Kidney (tissue), 14 donors: Measurements from ENCODE around the gene UGGT2. TPM values are rescaled to one million over a fixed set of nuclear protein-coding genes. Genes with fewer than 3 reads are reported as not detected.

Experiments used
- DNase-seq, 5 donors: peaks; one replicate each; pipeline ENCODE4 v3.0.0-alpha.2; 2013 to 2020
- FAIRE-seq: peaks from 2 replicates; lab custom pipeline; 2012; peaks lifted over from hg19 to GRCh38; lab: Jason Lieb, UNC
- H3K27ac ChIP-seq, 2 donors: one replicate each; pipeline ENCODE4 v1.7.0; 2013; ENCODE audit warnings: low read depth in 2 of 2, low read length in 2 of 2, inconsistent platforms in 1 of 2
- H3K27me3 ChIP-seq: one replicate; pipeline ENCODE4 v1.7.1; 2013; ENCODE audit warnings: low read length, inconsistent platforms; ENCODE audit not compliant: control insufficient read depth, insufficient read depth
- H3K36me3 ChIP-seq, 3 donors: one replicate each; pipeline versions ENCODE4 v1.7.0 to v1.7.1; 2013; ENCODE audit warnings: low read length in 3 of 3, control low read depth in 1 of 3, inconsistent platforms in 1 of 3; ENCODE audit not compliant: insufficient read depth in 3 of 3, control insufficient read depth in 2 of 3
- H3K4me1 ChIP-seq, 3 donors: one replicate each; pipeline versions ENCODE4 v1.7.0 to v1.7.1; 2013; ENCODE audit warnings: low read length in 3 of 3, inconsistent platforms in 1 of 3, low read depth in 1 of 3; ENCODE audit not compliant: control insufficient read depth in 2 of 3, insufficient read depth in 2 of 3
- H3K4me3 ChIP-seq, 3 donors: one replicate each; pipeline versions ENCODE4 v1.7.0 to v1.8.1; 2013; ENCODE audit warnings: low read length in 3 of 3, control low read depth in 1 of 3, inconsistent platforms in 1 of 3
- H3K9ac ChIP-seq, 3 donors: one replicate each; pipeline versions ENCODE4 v1.7.0 to v1.7.1; 2013; ENCODE audit warnings: low read length in 3 of 3, control low read depth in 1 of 3, inconsistent platforms in 1 of 3
- H3K9me3 ChIP-seq, 3 donors: one replicate each; pipeline versions ENCODE4 v1.7.0 to v1.7.1; 2013; ENCODE audit warnings: low read length in 3 of 3, control low read depth in 1 of 3, inconsistent platforms in 1 of 3; ENCODE audit not compliant: control insufficient read depth in 2 of 3, insufficient read depth in 1 of 3
- intact Hi-C: fragments of 100-400 bp; cut with DNase I; formaldehyde crosslinking; loops from one replicate; pipeline ENCODE4 v1.11.1; 2022
- polyA plus RNA-seq: library from polyadenylated mRNA; stranded (reverse); fragments of 350-450 nt; fragmentation: Illumina TruSeq; extraction: RNeasy Lipid Tissue Mini Kit (QIAGEN cat#74804); gene quantifications from one replicate; pipeline ENCODE4 v1.2.3, GENCODE V29; 2014; ENCODE audit warnings: low read depth, low replicate concordance; ENCODE audit not compliant: insufficient read depth
- total RNA-seq: library from RNA; stranded (reverse); fragmentation: NEBNext Ultra II Directional; extraction: Animal tissue kit (Norgen Biotek cat#: 25700); gene quantifications from one replicate; pipeline ENCODE4 v1.2.1, GENCODE V29; 2021
- TF ChIP-seq, protein P1 (sequence below): IDR thresholded peaks from 3 replicates; pipeline ENCODE4 v1.5.1; 2012; ENCODE audit warnings: mild to moderate bottlenecking, moderate library complexity, borderline replicate concordance; ENCODE audit not compliant: insufficient read depth; ENCODE audit errors: extremely low read depth
- donor health status: control.
- donor health status: control.
- donor health status: control.
- donor health status: control.
- donor health status: control.
- donor health status: DM: yes; HTN: yes; CAD: no.
- donor health status: Normal renal cell carcinoma (clear cell type).

UGGT2 gene
- total and polyA plus RNA-seq, 2 donors from 2014 or later: 10.0 to 31.9 TPM

DNA sequence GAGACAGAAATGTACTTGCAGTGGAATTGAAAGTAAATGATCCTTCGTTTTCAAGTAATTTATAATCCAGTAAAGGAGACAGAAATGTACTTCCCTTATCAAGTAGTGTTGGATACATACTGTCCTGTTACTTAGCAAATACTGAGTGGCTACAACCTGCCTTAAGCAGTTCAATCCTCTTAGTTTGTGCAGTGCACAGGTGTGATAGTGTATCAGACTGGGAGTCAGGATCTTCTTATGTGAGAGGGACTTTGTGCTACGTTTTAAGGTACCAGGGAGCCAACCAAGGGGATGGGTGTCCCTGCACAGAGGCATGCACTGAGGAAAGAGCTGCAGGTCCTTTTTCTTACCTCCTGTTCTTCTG is 265.1 kb downstream of the UGGT2 start:
- peaks cover 0 to 15% (median 6%) of the 10 kb centered on the region in 3 donors for H3K36me3 ChIP-seq
- intact Hi-C loops: no loop called here
- no peaks in the 10 kb centered on the region for H3K4me1 ChIP-seq
- no peak for FAIRE-seq
- no peak overlapping the region for H3K9ac ChIP-seq
- no peak for DNase-seq
- no peaks in the 10 kb centered on the region for H3K27me3 ChIP-seq
- TF ChIP-seq, protein P1, sequence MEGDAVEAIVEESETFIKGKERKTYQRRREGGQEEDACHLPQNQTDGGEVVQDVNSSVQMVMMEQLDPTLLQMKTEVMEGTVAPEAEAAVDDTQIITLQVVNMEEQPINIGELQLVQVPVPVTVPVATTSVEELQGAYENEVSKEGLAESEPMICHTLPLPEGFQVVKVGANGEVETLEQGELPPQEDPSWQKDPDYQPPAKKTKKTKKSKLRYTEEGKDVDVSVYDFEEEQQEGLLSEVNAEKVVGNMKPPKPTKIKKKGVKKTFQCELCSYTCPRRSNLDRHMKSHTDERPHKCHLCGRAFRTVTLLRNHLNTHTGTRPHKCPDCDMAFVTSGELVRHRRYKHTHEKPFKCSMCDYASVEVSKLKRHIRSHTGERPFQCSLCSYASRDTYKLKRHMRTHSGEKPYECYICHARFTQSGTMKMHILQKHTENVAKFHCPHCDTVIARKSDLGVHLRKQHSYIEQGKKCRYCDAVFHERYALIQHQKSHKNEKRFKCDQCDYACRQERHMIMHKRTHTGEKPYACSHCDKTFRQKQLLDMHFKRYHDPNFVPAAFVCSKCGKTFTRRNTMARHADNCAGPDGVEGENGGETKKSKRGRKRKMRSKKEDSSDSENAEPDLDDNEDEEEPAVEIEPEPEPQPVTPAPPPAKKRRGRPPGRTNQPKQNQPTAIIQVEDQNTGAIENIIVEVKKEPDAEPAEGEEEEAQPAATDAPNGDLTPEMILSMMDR: no peak
- H3K9me3 ChIP-seq: peaks cover 0 to 4% (median 0%) of the 10 kb centered on the region in 3 donors
- H3K27ac ChIP-seq: no peak overlapping the region
- no peak overlapping the region for H3K4me3 ChIP-seq

DNA sequence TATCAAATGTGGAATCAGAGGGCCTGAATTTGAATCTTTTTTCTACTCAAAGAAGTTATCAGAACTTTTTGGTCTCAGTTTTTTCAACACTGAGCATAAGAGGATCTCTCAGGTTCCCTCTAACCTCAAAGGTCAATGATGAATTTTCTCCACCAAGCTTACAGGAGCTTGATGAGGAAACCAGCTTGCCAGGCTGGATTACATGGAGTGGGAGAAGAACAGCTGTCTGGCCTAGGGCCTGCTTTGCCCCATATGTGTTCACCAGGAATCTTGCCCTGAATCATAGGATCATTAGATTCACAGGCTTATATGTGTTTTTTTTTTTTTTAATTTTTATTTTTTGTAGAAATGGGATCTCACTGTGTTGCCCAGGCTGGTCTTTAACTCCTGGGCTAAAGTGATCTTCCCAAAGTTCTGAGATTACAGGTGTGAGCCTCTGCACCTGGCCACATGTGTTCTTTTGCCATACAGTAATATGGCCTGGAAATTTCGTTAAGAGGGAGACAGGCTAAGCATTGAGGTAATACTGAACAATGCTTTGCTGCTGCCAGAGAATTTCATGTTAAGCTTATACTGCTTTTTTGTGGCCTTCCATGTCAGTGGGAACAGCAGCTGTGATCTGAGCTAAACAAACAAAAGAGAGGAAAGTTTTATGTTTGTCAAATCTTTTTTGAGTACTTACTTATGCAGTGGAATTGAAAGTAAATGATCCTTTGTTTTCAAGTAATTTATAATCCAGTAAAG is 265.7 kb downstream of the UGGT2 start:
- no peak overlapping the region for H3K9ac ChIP-seq
- no peaks in the 10 kb centered on the region for H3K27me3 ChIP-seq
- peaks cover 0 to 4% (median 0%) of the 10 kb centered on the region in 3 donors for H3K9me3 ChIP-seq
- no peak overlapping the region for H3K27ac ChIP-seq
- intact Hi-C loops: no loop called here
- H3K36me3 ChIP-seq: peaks cover 0 to 11% (median 6%) of the 10 kb centered on the region in 3 donors
- no peaks in the 10 kb centered on the region for H3K4me1 ChIP-seq
- DNase-seq: peak in 1 of 5 donors; percentile 38
- no peak overlapping the region for H3K4me3 ChIP-seq
- TF ChIP-seq, protein P1: no peak
- FAIRE-seq: no peak

DNA sequence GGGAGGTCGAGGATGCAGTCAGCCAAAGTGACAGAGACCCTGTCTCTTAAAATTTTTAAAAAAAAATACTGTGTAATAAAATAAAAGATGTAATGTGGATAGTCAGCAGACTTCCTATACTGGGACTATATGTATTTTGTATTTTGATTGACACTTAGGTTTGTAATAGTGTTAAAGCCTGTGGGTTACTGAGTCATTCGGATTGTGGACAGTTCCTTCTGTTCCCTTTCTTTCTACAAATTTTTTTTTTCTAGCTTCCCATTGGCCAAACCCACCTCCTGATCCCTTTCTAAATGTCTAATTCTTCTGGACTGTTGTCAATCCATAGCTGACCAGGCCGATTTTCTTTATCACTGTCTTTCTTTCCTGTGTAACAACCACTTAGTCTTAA is 268.3 kb downstream of the UGGT2 start:
- Histone ChIP-seq H3K27me3 (no peaks in the 10 kb centered on the region), H3K9ac (no peak overlapping the region), H3K4me3 (no peak overlapping the region), H3K4me1 (no peaks in the 10 kb centered on the region), H3K36me3 (peaks cover 0 to 5% (median 0%) of the 10 kb centered on the region in 3 donors), H3K27ac (no peak overlapping the region), H3K9me3 (peaks cover 0 to 4% (median 0%) of the 10 kb centered on the region in 3 donors)
- no peak for FAIRE-seq
- DNase-seq: no peak
- intact Hi-C loops: no loop called here
- TF ChIP-seq, protein P1: no peak
